Parathyroid adenoma (tissue), 2 donors: ENCODE data around the gene PIK3R5.

Source experiments
- H2AFZ ChIP-seq: fragments of 300-600 bp; sonication (generic); one replicate; pipeline ENCODE4 v1.7.0; 2017; ENCODE audit warnings: antibody characterized with exemption, mild to moderate bottlenecking
- H3K27ac ChIP-seq: fragments of 300-600 bp; sonication (generic); one replicate; pipeline ENCODE4 v1.7.0; 2017
- H3K27me3 ChIP-seq: fragments of 300-600 bp; sonication (generic); one replicate; pipeline ENCODE4 v1.7.0; 2017; ENCODE audit warnings: low read length; ENCODE audit not compliant: control insufficient read depth, insufficient read depth
- H3K36me3 ChIP-seq: fragments of 300-600 bp; sonication (generic); one replicate; pipeline ENCODE4 v1.7.0; 2017; ENCODE audit warnings: low read length; ENCODE audit not compliant: control insufficient read depth, insufficient read depth
- H3K4me1 ChIP-seq: fragments of 300-600 bp; sonication (generic); one replicate; pipeline ENCODE4 v1.7.0; 2017; ENCODE audit warnings: control low read depth
- H3K4me2 ChIP-seq: fragments of 300-600 bp; sonication (generic); one replicate; pipeline ENCODE4 v1.7.0; 2017; ENCODE audit warnings: low read length
- H3K4me3 ChIP-seq: fragments of 300-600 bp; sonication (generic); one replicate; pipeline ENCODE4 v1.7.0; 2017; ENCODE audit warnings: low read depth, low read length
- H3K79me2 ChIP-seq: fragments of 300-600 bp; sonication (generic); one replicate; pipeline ENCODE4 v1.7.0; 2017; ENCODE audit warnings: control low read depth
- H3K9ac ChIP-seq: fragments of 300-600 bp; sonication (generic); one replicate; pipeline ENCODE4 v1.7.0; 2017; ENCODE audit warnings: mild to moderate bottlenecking
- H3K9me3 ChIP-seq: fragments of 300-600 bp; sonication (generic); one replicate; pipeline ENCODE4 v1.7.0; 2017; ENCODE audit warnings: low read length; ENCODE audit not compliant: control insufficient read depth
- TF ChIP-seq, protein P1 (sequence below): fragments of 300-600 bp; sonication (generic); IDR thresholded peaks from one replicate; pipeline ENCODE4 v1.7.0; 2017; ENCODE audit warnings: antibody characterized with exemption, mild to moderate bottlenecking
- donor health status: primary hyperparathyroidism.

PIK3R5 gene

DNA sequence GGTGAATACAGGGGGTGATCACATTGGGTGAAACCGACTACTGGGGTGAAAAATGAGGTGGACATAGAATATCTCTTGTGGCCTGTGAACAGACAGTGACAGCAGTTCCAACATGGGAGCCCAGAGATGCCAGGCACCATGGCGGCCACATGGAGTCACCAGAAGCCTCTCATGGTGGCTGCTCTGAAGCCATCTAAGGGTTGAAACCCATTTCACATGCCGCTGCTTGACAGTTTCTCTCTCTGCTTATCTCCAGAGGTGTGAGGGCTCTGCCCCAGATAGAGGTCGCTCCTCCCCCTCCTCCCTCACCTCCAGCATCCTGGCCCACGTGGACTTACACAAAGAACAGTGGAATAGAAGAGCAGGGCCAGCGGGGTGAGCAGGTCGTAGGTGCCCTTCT is 60.2 kb downstream of the PIK3R5 start:
- TF ChIP-seq, protein P1, sequence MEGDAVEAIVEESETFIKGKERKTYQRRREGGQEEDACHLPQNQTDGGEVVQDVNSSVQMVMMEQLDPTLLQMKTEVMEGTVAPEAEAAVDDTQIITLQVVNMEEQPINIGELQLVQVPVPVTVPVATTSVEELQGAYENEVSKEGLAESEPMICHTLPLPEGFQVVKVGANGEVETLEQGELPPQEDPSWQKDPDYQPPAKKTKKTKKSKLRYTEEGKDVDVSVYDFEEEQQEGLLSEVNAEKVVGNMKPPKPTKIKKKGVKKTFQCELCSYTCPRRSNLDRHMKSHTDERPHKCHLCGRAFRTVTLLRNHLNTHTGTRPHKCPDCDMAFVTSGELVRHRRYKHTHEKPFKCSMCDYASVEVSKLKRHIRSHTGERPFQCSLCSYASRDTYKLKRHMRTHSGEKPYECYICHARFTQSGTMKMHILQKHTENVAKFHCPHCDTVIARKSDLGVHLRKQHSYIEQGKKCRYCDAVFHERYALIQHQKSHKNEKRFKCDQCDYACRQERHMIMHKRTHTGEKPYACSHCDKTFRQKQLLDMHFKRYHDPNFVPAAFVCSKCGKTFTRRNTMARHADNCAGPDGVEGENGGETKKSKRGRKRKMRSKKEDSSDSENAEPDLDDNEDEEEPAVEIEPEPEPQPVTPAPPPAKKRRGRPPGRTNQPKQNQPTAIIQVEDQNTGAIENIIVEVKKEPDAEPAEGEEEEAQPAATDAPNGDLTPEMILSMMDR: no peak
- no peaks in the 10 kb centered on the region for H3K79me2 ChIP-seq

DNA sequence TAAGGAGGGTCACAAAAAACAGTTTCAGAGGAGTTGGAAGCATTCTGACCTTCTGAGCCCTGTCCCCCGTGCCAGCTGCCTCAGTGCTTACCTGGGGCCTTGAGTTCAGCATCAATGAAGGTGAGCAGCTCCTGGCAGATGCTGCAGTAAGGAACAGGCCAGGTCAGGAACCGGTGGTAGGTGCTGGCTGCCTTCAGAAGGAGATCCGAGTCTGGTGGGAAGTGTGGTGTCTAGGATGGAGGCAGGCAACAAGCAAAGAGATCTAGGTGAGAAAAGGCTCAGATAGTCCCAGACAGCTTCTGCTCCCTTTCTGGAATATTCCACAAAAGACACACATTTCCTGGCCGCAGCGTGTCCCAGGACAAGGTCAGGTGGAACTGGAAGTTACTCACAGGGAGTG is 60.8 kb downstream of the PIK3R5 start:
- no peak overlapping the region for H2AFZ ChIP-seq
- H3K4me1 ChIP-seq: no peaks in the 10 kb centered on the region
- no peak overlapping the region for H3K4me2 ChIP-seq
- TF ChIP-seq, protein P1: no peak
- no peak overlapping the region for H3K9ac ChIP-seq
- no peaks in the 10 kb centered on the region for H3K9me3 ChIP-seq
- H3K27me3 ChIP-seq: peaks cover 5% of the 10 kb centered on the region
- no peak overlapping the region for H3K27ac ChIP-seq
- no peak overlapping the region for H3K4me3 ChIP-seq
- H3K79me2 ChIP-seq: no peaks in the 10 kb centered on the region
- no peaks in the 10 kb centered on the region for H3K36me3 ChIP-seq

More for the DNA sequence above, 60.2 kb downstream of the PIK3R5 start:
- H3K9ac ChIP-seq: no peak overlapping the region
- H3K9me3 ChIP-seq: no peaks in the 10 kb centered on the region
- no peak overlapping the region for H2AFZ ChIP-seq
- no peak overlapping the region for H3K27ac ChIP-seq
- no peak overlapping the region for H3K4me3 ChIP-seq
- H3K27me3 ChIP-seq: peaks cover 5% of the 10 kb centered on the region
- no peaks in the 10 kb centered on the region for H3K4me1 ChIP-seq
- H3K36me3 ChIP-seq: no peaks in the 10 kb centered on the region
- no peak overlapping the region for H3K4me2 ChIP-seq

DNA sequence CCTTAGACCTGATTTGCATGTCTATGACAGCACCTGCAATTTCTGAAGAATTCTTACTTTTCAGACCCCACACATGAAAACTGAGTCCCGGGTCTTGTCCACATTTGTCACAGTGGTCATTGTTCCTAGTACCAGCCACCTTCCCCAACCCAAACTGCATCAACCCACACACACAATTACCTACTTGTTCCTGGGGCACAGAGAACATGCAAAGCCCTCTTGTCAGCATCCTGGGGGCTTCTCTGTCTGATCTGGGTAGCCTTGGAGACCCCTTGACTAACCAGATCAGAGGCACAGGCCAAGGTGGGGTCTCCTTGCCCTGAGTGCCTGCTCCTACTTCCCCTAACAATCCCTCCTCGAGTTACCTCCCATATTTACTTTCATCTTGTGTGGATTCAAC is 61.3 kb downstream of the PIK3R5 start:
- Histone ChIP-seq H3K9me3 (no peaks in the 10 kb centered on the region), H3K27me3 (peaks cover 5% of the 10 kb centered on the region), H3K27ac (no peak overlapping the region), H3K4me1 (no peaks in the 10 kb centered on the region), H3K4me3 (no peak overlapping the region), H3K79me2 (no peaks in the 10 kb centered on the region), H3K4me2 (no peak overlapping the region), H3K9ac (no peak overlapping the region), H2AFZ (no peak overlapping the region), H3K36me3 (no peaks in the 10 kb centered on the region)
- TF ChIP-seq, protein P1: no peak

DNA sequence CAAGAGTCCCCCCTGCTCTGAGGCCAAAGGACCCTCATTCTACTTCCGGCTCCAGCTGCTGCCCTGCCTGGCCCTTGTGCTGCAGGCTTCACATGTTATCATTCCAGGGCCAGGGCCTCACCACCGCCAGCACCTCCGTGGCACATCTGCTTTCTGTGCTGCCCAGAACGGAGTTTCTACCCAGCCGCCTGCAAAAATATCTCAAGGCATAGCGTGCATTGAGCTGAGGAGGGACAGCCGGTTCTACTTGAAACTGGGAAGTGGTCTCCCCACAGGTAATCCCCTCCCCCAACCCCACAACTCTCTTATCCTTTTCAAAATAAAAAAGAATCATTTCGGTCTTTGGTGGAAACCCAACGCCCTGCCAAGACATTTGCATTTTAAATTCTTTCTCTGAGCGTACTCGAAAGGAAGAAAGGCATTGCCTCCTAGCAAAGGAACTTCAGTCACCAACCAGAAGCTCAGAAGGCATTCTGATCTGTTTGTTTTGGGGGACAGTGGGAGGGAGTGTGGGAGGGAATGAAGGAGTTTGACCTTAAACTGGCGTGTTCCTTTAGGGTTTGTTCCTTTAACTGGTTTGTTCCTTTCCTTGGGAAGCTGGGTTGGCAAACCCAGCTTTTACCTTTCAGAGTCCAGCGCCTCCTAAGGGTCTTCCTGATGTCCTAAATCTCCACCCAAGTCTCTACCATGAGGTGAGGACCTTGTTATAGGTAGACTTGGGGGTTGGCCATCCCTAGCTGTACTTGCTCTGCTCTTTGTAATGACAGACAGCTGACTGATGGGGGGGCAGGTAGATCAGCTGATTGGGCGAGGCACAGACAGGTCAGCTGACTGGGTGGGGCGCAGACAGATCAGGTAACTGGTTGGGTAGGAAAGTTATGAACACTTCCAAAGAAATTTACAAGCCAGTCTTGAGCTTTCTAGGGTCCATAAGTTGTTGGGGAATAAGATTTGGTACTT is 64.6 kb downstream of the PIK3R5 start:
- Histone ChIP-seq H3K79me2 (no peaks in the 10 kb centered on the region), H3K4me3 (no peak overlapping the region), H3K27ac (no peak overlapping the region), H3K9ac (no peak overlapping the region), H2AFZ (no peak overlapping the region), H3K4me1 (no peaks in the 10 kb centered on the region), H3K9me3 (no peaks in the 10 kb centered on the region), H3K27me3 (peaks cover 5% of the 10 kb centered on the region), H3K4me2 (no peak overlapping the region), H3K36me3 (no peaks in the 10 kb centered on the region)
- TF ChIP-seq, protein P1: no peak
